BJ (cell line): ENCODE measurements around the gene PTPRU. TPM values are rescaled to one million over a fixed set of nuclear protein-coding genes. Genes with fewer than 3 reads are reported as not detected.

Experiments
- CTCF ChIA-PET: fragments of 350-600 bp; formaldehyde crosslinking; extraction: SDS; loops from one replicate; lab custom pipeline; 2021; ENCODE audit warnings: antibody characterized with exemption, inconsistent platforms; lab: Yijun Ruan, JAX
- POLR2A ChIA-PET: fragments of 300-600 bp; sonication (Branson Sonifier 250); formaldehyde crosslinking; extraction: SDS; loops from one replicate; lab custom pipeline; 2021; ENCODE audit warnings: antibody characterized with exemption; lab: Charles Lee
- DNase-seq: peaks from one replicate; pipeline ENCODE4 v3.0.0-alpha.2; 2011; ENCODE audit warnings: low read depth
- H3K27me3 ChIP-seq: 2 replicates; pipeline ENCODE4 v1.6.0; 2011; ENCODE audit warnings: low read length; ENCODE audit not compliant: control insufficient read depth, insufficient read depth
- H3K36me3 ChIP-seq: 2 replicates; pipeline ENCODE4 v1.5.1; 2011; ENCODE audit warnings: low read length; ENCODE audit not compliant: control insufficient read depth, insufficient read depth
- H3K4me3 ChIP-seq: 2 replicates; pipeline ENCODE4 v1.5.1; 2011; ENCODE audit warnings: low read depth, mild to moderate bottlenecking, control low read depth, low read length
- polyA plus RNA-seq: library from polyadenylated mRNA; depleted of rRNA; stranded (reverse); fragments of >200 nt; gene quantifications from 2 replicates; pipeline ENCODE4 v1.2.3, GENCODE V29; 2011
- TF ChIP-seq, protein P1 (sequence below): IDR thresholded peaks from 2 replicates; pipeline ENCODE4 v1.5.1; 2011; ENCODE audit warnings: low read depth, mild to moderate bottlenecking, control low read depth, inconsistent platforms, low read length, moderate library complexity; ENCODE audit not compliant: insufficient read depth

Gene PTPRU
- polyA plus RNA-seq, 1 experiment: 19.8 TPM

DNA sequence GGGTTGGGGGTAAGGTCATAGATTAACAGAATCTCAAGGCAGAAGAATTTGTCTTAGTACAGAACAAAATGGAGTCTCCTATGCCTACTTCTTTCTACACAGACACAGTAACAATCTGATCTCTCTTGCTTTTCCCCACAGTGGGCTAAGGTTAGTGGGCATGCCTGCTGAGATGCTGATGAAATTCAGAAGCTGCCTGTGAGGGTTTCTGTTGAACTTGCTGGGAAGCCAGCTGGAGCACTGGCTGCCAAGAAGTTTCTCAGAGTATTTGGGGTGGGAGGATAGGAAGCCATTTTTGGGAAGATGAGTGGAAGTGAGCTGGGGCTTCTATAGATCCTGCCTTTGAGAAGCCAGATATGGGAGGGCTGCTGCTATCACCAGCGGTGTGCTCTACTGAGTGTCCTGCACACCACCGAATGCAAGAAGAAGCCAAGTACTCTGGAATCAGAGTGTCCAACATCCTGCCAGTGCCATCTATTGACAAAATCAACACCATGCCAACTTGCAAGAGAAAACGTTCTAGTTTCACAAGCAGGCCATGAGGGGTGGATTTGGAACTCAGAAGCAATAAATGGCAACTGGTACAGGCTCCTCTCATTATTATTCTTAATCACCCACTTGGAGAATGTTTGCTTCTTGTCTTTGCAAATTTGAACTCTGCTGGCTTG, 102.7 kb downstream of the PTPRU start:
- TF ChIP-seq, protein P1, sequence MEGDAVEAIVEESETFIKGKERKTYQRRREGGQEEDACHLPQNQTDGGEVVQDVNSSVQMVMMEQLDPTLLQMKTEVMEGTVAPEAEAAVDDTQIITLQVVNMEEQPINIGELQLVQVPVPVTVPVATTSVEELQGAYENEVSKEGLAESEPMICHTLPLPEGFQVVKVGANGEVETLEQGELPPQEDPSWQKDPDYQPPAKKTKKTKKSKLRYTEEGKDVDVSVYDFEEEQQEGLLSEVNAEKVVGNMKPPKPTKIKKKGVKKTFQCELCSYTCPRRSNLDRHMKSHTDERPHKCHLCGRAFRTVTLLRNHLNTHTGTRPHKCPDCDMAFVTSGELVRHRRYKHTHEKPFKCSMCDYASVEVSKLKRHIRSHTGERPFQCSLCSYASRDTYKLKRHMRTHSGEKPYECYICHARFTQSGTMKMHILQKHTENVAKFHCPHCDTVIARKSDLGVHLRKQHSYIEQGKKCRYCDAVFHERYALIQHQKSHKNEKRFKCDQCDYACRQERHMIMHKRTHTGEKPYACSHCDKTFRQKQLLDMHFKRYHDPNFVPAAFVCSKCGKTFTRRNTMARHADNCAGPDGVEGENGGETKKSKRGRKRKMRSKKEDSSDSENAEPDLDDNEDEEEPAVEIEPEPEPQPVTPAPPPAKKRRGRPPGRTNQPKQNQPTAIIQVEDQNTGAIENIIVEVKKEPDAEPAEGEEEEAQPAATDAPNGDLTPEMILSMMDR: no peak
- Histone ChIP-seq H3K4me3 (no peak overlapping the region), H3K36me3 (no peaks in the 10 kb centered on the region), H3K27me3 (peaks cover 11% of the 10 kb centered on the region)
- POLR2A ChIA-PET: no interaction called here
- CTCF ChIA-PET: interaction anchor here (1.4 kb wide), 1 partner anchor 9 kb away, joined by 6 read pairs; no protein-coding TSS in a partner anchor
- no peak for DNase-seq

DNA sequence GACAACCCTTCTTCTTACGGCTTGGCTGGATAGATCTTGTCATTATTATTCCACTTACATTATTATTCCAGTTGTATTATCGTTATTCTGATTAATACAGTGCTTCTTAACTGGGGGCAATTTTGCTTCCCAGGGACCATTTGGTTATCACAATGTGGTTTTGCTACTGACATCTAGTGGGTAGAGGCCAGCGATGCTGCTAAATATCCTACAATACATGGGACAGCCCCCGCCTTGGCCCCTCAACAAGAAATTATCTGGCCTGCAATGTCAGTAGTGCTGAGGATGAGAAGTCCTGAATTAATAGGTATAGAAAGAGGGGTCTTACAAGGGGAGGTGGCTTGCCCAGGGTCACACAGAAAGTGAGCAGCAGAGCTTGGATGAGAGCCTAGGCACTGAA, 105.6 kb downstream of the PTPRU start:
- TF ChIP-seq, protein P1: peak; percentile 27; the same call in 1 of the 2 replicates
- ChIA-PET CTCF (interaction anchor here (0.6 to 2.7 kb wide), 4 partner anchors 10 to 558 kb away, joined by 3 to 14 read pairs (median 3); no protein-coding TSS in a partner anchor), POLR2A (no interaction called here)
- Histone ChIP-seq H3K4me3 (no peak overlapping the region), H3K36me3 (no peaks in the 10 kb centered on the region), H3K27me3 (peaks cover 14% of the 10 kb centered on the region)
- DNase-seq: no peak

DNA sequence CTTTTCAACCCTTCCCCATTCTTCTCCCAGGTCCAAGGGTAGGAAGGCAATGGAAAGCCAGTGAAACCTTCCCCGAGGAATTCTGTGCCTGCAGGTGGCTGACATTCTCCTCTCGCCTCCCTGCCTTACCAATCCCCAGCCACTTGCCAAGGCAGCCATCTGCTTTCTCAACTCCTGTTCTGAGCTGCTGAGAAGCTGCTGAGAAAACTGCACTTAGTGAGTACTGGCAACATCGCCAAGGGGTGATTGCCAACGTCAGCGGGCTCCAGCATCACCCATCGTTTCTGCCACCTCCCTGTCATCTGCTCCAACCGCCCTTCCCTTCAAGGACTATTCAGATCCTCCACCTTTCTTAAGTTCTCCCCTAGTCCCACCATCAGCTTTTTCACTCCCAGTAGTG, 106.0 kb downstream of the PTPRU start:
- TF ChIP-seq, protein P1: no peak
- no peak overlapping the region for H3K4me3 ChIP-seq
- no peak for DNase-seq
- POLR2A ChIA-PET: no interaction called here
- H3K36me3 ChIP-seq: no peaks in the 10 kb centered on the region
- CTCF ChIA-PET: interaction anchor here (0.6 to 2.7 kb wide), 5 partner anchors 11 to 558 kb away, joined by 3 to 14 read pairs (median 3); no protein-coding TSS in a partner anchor
- H3K27me3 ChIP-seq: peaks cover 13% of the 10 kb centered on the region; the same call in 1 of the 2 replicates

DNA sequence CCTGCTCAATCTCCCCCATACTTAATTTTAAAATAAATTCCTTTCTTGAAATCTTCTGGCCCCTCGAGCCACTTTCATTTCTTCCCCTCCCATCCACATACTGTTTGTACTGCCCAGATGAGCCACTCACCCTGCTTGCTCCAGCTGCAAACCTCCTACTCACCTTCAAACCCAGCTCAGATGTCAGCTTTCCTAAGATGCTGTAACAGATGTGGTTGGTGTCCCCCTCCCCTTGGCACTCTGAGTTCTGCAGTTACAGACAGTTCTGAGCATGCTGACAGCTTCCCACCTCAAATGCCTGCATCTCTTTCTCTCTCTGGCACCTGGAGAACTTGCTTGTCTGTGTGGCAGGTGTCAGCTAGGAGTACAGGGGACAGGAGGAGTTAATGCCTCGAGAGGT, 106.7 kb downstream of the PTPRU start:
- DNase-seq: no peak
- Histone ChIP-seq H3K36me3 (no peaks in the 10 kb centered on the region), H3K4me3 (no peak overlapping the region), H3K27me3 (peaks cover 13% of the 10 kb centered on the region; the same call in 1 of the 2 replicates)
- ChIA-PET POLR2A (no interaction called here), CTCF (interaction anchor here (1.2 to 2.7 kb wide), 4 partner anchors 11 to 106 kb away, joined by 3 to 14 read pairs (median 3); no protein-coding TSS in a partner anchor)
- TF ChIP-seq, protein P1: no peak

DNA sequence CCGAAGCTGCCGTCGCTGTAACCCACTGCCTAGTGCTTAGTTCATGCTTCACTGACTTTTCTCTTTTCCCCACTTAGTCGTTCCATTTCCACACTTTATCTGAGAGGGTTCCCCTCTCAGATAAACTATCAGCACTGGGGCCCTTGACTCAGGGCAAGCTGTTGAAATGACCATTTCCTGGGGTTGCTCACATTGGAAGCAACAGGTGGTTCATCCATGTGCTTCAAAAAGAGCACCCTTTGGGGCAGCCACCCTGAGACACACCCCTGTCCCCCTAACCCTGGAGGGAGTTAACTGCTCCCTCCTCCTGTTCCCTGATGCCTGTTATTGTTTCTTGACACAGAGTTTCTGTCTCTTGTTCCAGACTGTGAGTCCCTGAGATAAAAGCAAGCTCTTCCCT, 107.2 kb downstream of the PTPRU start:
- Histone ChIP-seq H3K36me3 (no peaks in the 10 kb centered on the region), H3K4me3 (no peak overlapping the region), H3K27me3 (peaks cover 13% of the 10 kb centered on the region; the same call in 1 of the 2 replicates)
- TF ChIP-seq, protein P1: no peak
- ChIA-PET POLR2A (no interaction called here), CTCF (interaction anchor here (1.2 to 1.7 kb wide), 2 partner anchors 34 to 99 kb away, joined by 3 read pairs; no protein-coding TSS in a partner anchor)
- DNase-seq: no peak
